GM21526 (cell line): ENCODE measurements around the gene TMEM176A.
"Not testable (repeated sequence)": the region's sequence is repeated elsewhere in the genome, so short reads cannot be mapped to it uniquely, and the experiment has no call there.

Source experiments
- ATAC-seq: cut with Tn5 transposase; IDR thresholded peaks from one replicate; pipeline ENCODE4 v1.9.1; 2021; ENCODE audit warnings: moderate library complexity; ENCODE audit not compliant: unreplicated experiment, low FRiP score

The TMEM176A gene

DNA sequence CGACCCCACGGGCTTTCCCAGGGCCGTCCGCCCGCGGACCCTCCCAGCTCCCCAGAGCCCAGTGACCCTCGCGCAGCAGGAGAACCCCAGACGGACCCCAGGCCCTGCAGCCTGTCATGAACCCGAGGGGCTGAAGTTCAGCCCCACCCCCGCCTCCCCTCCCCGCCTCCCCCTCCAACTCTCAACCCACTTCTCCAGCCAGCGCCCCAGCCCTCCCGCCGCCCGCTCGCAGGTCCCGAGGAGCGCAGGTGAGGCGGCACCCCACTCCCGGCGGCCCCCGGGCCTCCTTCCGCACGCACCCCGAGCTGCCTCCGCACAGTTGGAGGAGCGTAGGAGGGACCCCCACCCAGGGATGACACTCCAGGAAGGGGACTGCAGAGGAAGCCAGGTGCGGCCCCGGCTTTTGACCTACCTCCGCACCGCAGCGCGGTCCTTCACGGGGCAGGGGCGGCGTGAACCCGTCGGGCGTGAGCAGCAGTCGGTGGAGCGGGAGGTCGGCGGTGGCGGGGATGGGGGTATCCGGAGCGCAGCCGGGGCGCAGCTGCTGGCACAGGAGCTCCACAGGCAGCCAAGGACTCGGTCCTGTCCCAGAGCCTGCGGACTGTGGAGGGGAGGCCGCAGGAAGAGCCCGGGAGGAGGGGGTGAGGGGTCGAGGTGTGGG lies at the start of gene TMEM176A:
Gene TMEM176A, plus strand, starts transcription at position 189 of the 661 bp plus-strand sequence. CDS start 782 bp downstream, outside the sequence.
- no peak for ATAC-seq

DNA sequence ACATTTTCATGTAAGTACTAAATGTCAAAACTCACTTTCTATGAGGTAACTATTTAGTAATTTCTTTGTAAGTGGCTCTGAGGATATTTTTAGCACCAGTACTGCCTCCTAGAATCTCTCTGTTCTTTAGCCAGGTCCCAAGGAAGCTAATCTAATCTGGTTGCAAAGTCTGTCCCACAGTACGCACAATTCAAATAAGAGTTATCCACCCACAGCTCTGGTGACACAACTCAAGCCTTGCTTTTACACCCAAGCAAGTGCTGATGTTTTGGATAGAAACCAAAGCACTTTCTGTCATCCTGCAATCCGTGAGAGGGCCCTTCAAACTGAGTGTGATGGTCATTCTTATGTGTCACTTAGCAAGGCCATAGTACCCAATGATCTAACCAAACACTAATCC lies 48.9 kb upstream of the TMEM176A start:
- no peak for ATAC-seq

DNA sequence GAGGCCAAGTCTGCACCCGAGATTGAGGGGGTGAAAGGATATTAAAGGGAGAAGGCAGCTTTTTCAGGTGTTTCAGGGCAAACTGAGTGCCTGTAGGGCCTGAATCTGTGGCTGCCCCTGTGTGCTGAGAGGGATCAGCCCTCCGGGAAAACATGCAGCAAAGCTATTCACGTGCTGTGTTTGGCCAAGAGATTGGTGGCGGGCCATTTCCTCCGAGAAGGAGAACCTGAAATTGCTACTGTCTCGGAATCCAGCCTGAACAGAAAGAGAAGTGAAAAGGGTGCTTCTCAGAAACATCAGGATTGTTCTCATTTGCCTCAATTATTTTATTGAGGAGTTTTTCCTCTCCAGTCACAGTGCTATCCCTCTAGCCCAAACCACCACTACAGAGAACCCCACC lies 47.3 kb upstream of the TMEM176A start:
- ATAC-seq = no peak

- ATAC-seq = no peak
Observed at GRCh38 chr7:150753826-150754603, 46.6 kb upstream of the TMEM176A start.

GRCh38 chr7:150754951-150755350 lies 45.6 kb upstream of the TMEM176A start:
- no peak for ATAC-seq

- ATAC-seq = no peak
Observed at GRCh38 chr7:150755473-150756099, 45.0 kb upstream of the TMEM176A start.

- ATAC-seq = no peak
Observed at GRCh38 chr7:150756166-150756565, 44.4 kb upstream of the TMEM176A start.

DNA sequence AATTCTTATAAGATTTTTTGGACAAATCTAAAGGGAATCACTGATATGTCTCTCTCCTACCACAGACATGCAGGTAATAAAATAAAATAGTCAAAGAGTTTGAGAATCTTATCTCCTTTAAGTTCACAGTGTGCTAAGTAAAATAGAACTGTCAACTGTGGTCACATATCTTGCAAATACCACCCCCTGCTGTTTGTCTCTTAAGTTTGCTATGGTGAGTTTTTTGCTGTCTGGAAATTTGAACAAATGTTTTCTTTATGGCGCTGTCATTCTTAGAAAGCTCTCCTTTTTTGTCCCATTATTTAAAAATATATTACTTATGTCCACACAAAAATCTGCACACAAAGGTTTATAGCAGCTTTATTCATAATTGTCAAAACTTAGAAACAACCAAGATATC lies 43.7 kb upstream of the TMEM176A start:
- ATAC-seq = no peak

DNA sequence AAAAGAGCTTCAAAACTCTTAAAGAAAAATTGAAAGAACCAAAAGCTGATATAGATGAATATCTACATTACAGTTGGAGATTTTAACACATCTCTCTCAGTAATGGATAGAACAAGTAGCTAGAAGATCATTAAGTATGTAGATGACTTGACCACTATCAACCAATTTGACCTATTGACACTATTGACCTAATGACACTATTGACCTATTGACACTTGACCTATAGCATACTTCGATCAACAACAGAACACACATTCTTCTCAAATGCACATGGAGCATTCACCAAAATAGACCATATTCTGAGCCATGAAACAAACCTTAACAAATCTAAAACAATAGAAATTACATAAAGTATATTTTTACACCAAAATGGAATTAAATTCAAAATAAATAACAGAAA lies 41.1 kb upstream of the TMEM176A start:
- no peak for ATAC-seq

DNA sequence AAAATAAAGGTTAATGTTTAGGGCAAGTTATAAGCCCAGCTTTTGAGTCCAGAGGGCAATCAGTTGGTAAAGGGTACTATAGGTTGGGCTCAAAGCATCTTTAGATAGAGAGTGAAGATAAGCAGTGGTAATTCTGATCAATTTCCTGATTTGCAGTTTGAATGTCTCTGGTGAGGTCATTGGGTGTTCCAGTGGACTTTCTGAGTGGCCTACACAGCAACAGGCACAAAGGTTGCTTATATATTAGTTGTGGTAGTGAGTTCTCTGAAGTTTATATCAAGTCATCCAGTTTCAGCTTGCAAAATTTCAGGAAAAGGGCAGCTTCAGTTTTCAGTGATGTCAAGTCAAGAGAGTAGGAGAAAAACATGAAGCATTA lies 34.2 kb upstream of the TMEM176A start:
- ATAC-seq = no peak

DNA sequence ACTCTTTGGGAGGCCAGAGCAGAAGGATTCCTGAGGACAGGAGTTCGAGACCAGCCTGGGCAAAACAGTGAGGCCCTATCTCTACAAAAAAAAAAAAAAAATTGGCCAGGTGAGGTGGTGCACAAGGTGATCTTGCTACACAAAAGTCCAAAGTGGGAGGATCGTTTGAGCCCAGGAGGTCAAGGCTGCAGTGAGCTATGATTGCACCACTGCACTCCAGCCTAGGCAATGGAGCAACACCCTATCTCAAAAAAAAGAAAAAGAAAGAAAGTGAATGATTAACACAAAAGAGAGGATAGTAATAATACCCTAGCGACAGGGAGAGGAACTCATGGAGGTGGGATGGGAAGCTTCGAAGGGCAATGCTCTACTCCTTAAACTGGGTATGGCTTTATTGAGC lies 30.8 kb upstream of the TMEM176A start:
- ATAC-seq = no peak

GRCh38 chr7:150774131-150774530 lies 26.4 kb upstream of the TMEM176A start:
- ATAC-seq = not testable (repeated sequence)

GRCh38 chr7:150778014-150778737 lies 22.4 kb upstream of the TMEM176A start:
- ATAC-seq = no peak

DNA sequence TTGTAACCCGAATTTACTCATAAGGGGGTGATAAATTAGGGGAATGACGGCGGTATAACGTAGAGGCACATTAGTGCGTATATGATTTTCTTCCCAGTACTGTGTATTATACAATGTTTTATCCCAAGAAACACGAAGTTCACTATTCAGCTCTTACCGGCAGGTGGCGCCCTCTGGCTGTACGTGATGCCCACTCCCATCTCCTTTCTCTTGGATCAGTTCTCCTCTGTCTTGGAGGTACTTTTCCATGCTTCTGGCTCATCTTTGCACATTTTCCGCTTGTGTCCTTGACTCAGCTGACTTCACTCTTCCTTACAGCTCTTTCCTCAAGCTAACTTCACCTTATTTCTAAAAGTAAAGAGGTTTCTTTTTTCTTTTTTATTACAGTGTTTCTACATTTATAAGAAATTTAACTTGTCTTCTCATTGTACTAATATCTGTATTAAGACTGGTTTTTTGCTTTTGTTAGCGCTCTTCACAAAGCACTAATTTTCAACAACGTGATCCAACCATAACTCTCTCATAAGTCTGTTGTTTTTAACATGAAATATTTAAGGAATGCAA lies 21.7 kb upstream of the TMEM176A start:
- ATAC-seq = no peak

- ATAC-seq = no peak
Observed at GRCh38 chr7:150780292-150780691, 20.3 kb upstream of the TMEM176A start.

GRCh38 chr7:150781103-150781502 lies 19.5 kb upstream of the TMEM176A start:
- ATAC-seq = no peak

DNA sequence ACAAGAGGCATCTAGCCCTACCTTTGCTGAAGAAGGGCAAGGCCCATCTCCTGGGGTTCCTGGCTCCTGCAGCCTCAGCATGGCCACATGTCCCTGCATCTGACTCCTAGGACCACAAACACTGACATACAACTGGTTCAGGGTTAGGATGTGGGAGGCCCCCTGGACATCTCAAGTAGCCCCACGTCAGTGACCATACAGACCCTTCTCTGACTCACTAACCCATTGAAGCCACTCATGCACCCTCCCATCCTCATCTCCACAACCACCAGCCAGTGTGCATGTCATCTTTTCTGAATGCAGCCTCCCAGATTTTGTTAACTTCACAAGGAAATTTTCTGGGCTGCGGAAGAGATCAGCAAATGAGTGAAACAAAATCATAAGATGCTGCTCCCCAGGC lies 18.6 kb upstream of the TMEM176A start:
- ATAC-seq = no peak

DNA sequence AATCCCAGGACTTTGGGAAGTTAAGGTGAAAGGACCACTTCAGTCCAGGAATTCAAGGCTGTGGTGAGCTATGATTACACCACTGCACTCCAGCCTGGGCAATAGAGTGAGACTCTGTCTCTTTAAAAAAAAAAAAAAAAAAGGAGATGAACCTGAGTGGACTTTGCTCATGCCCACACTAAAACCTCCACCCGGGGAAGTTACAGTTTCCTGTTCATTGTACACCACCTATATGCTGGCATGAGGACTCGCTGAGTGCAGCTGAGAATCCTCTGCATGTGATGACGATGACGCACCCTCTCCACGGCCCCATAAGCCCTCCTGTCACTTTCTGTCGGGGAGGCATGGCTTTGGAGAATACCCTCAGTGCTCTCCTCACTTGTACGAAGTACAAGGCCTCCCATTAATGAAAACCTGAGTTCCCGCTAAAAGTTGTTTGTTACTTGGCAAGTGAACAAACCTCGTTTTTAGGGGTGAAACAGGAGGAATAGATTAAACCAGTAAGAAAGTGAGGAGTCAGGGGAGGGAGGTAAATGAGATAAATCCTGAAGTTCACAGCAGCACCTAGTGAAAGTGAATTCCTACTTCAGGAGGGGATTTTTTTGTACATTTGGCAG lies 16.3 kb upstream of the TMEM176A start:
- no peak for ATAC-seq

GRCh38 chr7:150784954-150785353 lies 15.6 kb upstream of the TMEM176A start:
- no peak for ATAC-seq
